Measurements from ENCODE around the gene ZNF219.

DNA sequence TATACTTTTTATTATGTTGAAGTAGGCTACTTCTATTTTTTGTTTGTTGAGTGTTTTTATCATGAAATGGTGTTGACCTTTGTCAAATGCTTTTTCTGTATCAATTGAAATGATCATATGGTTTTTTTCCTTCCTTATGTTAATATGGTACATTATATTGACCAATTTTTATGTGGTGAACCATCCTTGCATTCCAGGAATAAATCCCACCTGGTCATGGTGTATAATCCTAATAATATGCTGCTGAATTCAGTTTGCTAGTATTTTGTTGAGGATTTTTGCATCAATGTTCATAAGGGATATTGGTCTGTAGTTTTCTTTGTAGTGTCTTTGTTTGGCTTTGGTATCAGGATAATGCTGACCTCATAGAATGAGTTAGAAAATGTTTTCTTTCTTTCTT, 47.0 kb upstream of the ZNF219 start:
- TF ChIP-seq CTCF (IDR thresholded peaks at IDR 0.05) (no peak), POLR2AphosphoS5 (IDR thresholded peaks at IDR 0.05) (no peak), POLR2A (IDR thresholded peaks at IDR 0.05) (no peak), EP300 (IDR thresholded peaks at IDR 0.05) (no peak)
